C4-2B (cell line): ENCODE results near the gene TWIST2.

Source experiments
- CTCF ChIP-seq: fragments of 450-650 bp; conservative IDR thresholded peaks from 2 replicates; pipeline ENCODE4 v1.5.1; 2017; ENCODE audit warnings: mild to moderate bottlenecking
- ZFX ChIP-seq: fragments of 450-650 bp; IDR thresholded peaks from 2 replicates; pipeline ENCODE4 v1.6.1; 2017

GRCh38 chr2:238916176-238916874, 68.4 kb downstream of the TWIST2 start:
- TF ChIP-seq CTCF (no peak), ZFX (no peak)
